HG03196 (cell line): ENCODE data around the gene PTPN18.

Source experiments
- ATAC-seq: cut with Tn5 transposase; IDR thresholded peaks from one replicate; pipeline ENCODE4 v1.9.1; 2021; ENCODE audit not compliant: unreplicated experiment

Gene PTPN18

GRCh38 chr2:130339885-130340745 is 15.7 kb upstream of the PTPN18 start:
- ATAC-seq: no peak

DNA sequence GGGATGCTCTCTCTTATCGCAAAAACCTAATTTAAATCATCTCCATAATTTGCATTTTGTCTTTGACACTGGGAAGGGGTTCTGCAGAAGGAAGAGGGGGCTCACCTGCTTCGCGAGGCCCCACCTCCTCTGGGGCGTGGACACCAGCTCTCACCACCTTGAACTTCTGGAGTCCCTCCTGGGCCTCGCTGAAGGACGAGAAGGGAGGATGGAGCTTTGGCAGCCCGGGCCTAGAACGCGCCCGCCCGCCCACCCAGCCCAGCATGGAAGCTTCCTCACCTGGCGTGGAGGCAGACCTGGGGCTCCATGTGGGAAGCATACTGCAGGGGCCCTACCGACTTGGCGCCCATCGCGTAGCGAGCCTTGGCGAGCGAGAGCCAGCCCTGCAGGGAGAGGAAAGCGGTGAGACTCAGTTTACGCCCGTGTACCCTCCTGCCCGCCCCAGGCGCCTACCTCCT is 14.3 kb upstream of the PTPN18 start:
- peak; percentile 0 for ATAC-seq

DNA sequence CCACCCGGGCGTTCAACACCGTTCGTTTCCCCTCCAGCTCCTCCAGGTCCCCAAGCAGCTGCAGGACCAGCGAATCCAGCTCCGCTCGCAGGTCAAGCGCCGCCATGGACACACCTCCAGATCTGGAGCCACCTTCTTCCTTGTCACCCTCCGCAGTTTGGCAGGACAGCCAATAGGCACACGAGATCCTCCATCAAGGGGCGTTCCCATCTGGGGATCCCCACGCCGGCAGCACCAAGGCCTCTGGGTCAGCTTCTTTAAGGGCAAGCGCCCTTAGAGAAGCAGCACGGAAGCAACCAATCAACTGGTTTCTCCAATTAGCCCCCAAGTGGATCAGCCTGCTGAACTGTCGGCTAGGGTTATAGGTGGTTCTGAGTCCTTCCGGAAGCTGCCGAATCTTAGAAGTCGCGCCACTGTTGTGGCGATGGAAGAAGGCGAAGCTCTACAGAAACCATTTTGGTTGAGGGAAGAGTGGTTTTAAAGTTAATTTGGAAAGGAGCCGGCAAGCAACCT is 13.8 kb upstream of the PTPN18 start:
- peak; percentile 80 for ATAC-seq

- ATAC-seq: peak; percentile 88
Observed at GRCh38 chr2:130342533-130343275, 13.2 kb upstream of the PTPN18 start, which contains the start of gene IMP4. IMP4 (plus strand) TSS chr2:130342897; CDS start chr2:130342933, 36 bp downstream.

- no peak for ATAC-seq
Observed at GRCh38 chr2:130344578-130344977, 11.3 kb upstream of the PTPN18 start.

GRCh38 chr2:130345091-130345490 is 10.8 kb upstream of the PTPN18 start:
- ATAC-seq: no peak

DNA sequence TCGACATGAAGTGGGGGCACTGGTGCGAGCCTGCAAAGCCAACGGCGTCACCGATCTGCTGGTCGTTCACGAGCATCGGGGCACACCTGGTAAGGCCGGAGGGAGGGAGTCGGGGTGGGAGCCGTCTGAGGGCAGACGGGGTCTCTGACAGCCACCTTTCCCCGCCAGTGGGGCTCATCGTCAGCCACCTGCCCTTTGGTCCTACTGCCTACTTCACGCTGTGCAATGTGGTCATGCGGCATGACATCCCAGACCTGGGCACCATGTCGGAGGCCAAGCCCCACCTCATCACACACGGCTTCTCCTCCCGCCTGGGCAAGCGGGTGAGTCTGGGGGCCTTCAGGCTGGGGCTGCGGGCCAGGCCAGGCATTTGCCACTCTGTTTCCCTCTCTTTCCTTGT is 10.2 kb upstream of the PTPN18 start:
- ATAC-seq: no peak

DNA sequence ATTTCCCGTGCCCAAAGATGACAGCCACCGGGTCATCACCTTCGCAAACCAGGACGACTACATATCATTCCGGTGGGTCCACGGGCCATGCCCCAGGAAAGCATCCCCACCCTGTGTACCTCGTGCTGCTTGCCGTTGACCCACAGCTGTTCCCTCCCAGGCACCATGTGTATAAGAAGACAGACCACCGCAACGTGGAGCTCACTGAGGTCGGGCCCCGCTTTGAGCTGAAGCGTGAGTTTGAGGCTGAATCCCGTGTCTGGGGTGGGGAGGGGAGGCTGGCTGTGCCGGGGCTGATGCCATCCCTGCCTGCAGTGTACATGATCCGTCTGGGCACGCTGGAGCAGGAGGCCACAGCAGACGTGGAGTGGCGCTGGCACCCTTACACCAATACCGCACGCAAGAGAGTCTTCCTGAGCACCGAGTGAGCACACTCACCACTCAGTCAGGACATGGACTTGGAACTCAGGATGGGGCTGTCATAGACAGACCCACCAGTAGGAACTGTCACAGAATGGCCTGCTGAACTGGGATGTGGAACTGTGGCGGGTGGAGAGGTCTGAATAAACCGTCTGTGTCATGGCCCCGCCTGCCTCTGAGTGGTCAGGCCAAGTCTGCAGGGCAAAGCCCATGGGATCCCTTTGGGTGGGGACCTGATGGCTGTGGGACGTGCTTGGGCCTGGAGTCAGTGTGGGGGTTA is 9.7 kb upstream of the PTPN18 start:
- ATAC-seq: no peak

DNA sequence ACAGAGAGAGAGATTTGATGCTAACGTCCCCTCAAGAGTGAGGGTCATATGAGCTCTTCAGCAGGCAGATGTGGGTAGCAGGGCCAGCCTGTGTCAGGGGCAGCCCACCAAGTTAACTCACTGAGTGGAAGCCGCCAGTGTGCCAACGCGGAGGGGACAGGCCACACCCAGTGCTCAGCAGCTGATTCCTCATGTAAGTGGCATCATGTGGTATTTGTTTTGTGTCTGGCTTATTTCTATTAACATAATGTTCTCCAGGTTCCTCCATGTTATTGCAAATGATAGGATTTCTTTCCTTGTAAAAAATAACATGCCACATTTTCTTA is 9.2 kb upstream of the PTPN18 start:
- no peak for ATAC-seq

DNA sequence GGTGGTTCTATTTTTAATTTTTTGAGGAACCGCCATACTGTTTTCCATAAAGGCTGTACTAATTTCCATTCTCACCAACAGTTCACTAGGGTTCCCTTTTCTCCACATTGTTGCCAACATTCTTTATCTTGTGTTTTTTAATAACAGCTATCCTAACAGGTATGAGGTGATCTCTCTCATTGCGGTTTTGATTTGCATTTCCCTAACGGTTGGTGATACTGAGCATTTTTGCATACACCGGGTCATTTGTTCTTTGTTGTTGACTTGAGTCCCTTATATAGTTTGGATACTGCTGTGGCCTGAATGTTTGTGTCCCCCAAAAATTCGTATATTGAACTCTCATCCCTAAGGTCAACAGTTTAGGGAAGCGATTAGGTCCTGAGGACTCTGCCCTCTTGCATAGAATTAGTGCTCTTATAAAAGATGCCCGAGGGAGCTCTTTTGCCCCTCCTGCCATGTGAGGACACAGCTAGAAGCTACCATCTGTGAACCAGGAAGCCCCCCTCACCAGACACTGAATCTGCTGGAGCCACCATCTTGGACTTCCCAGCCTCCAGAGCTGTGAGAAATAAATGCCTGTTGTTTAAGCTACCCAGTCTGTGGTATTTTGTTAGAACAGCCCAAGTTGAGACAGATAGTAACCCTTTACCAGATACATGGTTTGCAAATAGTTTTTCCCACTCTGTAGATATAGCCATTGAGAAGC is 8.5 kb upstream of the PTPN18 start:
- no peak for ATAC-seq

- ATAC-seq: no peak
Observed at GRCh38 chr2:130349174-130349573, 6.7 kb upstream of the PTPN18 start.

DNA sequence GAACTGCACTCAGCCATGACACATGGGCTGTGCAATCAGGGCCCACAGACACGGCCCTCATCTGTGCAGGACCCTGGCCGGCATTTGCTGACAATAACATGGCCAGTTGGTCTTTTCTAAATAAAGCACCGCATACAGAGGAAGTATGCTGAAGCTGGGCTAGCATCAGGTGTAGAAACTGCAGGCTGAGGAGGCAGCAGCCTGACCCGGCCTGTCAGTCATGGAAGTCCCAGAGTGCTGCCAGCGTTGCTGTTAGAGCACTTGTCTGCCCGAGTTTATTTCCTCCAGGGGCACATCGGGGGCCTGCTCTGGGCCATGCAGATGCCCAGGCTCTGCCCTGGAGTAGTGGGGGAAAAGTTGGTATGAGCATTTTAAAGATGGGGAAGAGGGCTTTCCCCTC is 4.1 kb upstream of the PTPN18 start:
- no peak for ATAC-seq

GRCh38 chr2:130352237-130352636 is 3.6 kb upstream of the PTPN18 start:
- no peak for ATAC-seq

DNA sequence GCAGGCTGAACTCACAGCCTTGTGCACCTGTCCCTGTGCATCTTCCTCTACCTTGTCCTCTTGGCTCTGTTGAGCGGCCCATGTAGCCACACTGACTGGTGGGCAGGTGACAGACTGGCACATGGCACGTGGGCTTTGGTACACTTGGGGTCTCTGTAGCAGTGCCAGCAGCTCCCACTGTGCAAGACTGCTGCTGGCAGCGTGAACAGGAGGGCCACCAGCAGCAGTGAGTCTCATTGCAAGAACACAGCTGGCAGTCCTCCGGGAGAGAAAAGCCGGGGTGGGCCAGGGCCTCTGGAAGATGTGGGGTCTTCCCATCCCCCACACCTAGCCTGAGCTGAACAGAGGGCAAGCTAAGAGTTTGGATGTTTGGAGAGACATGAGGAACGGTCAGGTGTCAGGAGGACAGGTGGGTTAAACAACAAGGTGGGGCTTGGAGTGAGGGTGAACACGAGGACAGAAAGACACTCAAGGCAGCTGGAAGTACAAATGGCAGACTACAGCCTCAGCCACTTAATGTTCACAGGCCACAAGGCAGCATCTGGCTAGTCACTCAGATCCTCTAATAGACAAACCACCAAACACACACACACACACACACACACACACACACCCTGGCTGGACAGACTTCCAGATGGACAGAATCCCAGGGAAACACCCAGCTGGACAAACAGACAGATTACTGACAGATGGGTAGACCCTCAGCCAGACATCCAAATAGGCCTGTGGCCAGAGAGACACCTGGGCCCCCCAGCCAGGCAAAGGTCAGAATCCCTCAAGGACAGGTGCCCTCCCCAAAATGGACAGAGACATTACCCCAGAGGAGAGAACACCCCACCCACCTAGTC is 2.3 kb upstream of the PTPN18 start:
- no peak for ATAC-seq

DNA sequence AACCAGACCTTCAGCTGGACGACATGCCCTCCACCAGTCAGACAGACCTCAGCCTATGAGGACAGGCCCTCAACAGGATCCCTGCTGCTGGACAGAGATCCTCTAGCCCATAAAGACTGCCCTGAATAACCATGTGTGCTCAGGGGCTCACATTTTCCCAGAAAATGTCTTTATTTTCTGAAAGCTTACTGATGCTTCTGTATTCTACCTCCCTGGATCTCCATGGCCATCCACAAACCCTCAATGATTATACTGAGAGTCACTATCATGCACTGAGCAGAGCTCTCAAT is 1.8 kb upstream of the PTPN18 start:
- no peak for ATAC-seq

DNA sequence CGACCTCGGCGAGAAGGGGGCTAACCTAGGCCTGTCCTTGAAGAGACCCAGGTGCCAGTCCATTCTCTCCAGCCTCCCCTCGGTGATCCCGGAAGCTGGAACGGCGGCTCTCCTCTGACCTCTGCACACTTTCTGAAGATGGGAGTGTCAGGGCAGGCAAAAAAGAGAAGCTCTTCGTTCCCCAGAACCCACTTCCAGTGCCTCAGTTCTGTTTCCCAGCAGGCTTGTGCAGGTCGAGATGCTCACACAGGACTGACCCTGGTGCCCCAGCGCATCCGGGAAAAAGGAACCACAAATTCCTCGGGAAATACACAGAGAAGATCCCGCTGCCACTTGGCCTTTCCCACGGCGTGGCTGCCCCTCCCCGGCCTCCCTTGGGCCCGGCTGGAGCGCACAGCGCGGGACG is 681 bp upstream of the PTPN18 start:
- ATAC-seq: no peak

GRCh38 chr2:130357864-130358263 is 2.0 kb downstream of the PTPN18 start:
- no peak for ATAC-seq

- no peak for ATAC-seq
Observed at GRCh38 chr2:130358420-130359350, 2.8 kb downstream of the PTPN18 start.

DNA sequence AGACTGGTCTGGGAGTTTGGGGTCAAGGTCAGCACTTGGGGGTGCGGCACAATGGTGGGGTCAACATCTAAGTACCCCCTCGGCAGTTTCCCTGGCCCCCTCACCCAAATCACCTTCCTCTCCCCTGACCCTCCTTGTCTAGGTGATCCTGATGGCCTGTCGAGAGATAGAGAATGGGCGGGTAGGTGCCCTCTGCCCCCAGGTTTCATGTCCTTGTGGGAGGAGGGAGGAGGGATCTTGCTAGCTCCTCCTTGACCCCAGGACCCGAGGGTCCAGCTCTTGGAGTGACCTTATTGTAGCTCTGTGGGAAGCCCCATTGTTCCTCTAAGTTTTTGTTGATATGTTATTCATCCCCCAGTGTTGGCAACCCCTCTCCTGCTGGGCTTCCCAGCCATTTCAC is 3.6 kb downstream of the PTPN18 start:
- no peak for ATAC-seq
